CD14-positive monocyte (primary cell): ENCODE results near the gene SEMA3E. TPM values are rescaled to one million over a fixed set of nuclear protein-coding genes. Genes with fewer than 3 reads are reported as not detected.
"Not testable (repeated sequence)": the region's sequence is repeated elsewhere in the genome, so short reads cannot be mapped to it uniquely, and the experiment has no call there.

Experiments
- DNase-seq, 3 donors: peaks; one replicate each; pipeline ENCODE4 v3.0.0-alpha.2; 2011 to 2022
- H2AFZ ChIP-seq: 2 replicates; pipeline ENCODE4 v1.6.0; 2012; ENCODE audit warnings: mild to moderate bottlenecking, low read depth, low read length, inconsistent platforms; ENCODE audit not compliant: insufficient read depth, poor library complexity, severe bottlenecking
- H3K27ac ChIP-seq, 2 donors: 1 replicate in 1 of 2; 2 replicates in 1 of 2; pipeline ENCODE4 v1.5.1; 2012 to 2013; ENCODE audit warnings: low read length in 2 of 2, control low read depth in 1 of 2, inconsistent platforms in 1 of 2, low read depth in 1 of 2, mild to moderate bottlenecking in 1 of 2
- H3K27me3 ChIP-seq, 2 donors: one replicate each; pipeline versions ENCODE4 v1.6.0 to v1.6.1; 2011 to 2013; ENCODE audit warnings: low read length in 2 of 2; ENCODE audit not compliant: control insufficient read depth in 2 of 2, insufficient read depth in 2 of 2
- H3K36me3 ChIP-seq, 2 donors: replicated peaks in 1 of 2; 1 replicate in 1 of 2; 2 replicates in 1 of 2; pipeline versions ENCODE4 v1.5.1 to v1.6.1; 2012 to 2013; ENCODE audit warnings: low read length in 2 of 2, control low read depth in 1 of 2, inconsistent platforms in 1 of 2, mild to moderate bottlenecking in 1 of 2; ENCODE audit not compliant: insufficient read depth in 2 of 2, control insufficient read depth in 1 of 2
- H3K4me1 ChIP-seq, 2 donors: 1 replicate in 1 of 2; 2 replicates in 1 of 2; pipeline versions ENCODE4 v1.5.1 to v1.6.1; 2012 to 2013; ENCODE audit warnings: low read length in 2 of 2, control low read depth in 1 of 2, inconsistent platforms in 1 of 2, mild to moderate bottlenecking in 1 of 2, moderate library complexity in 1 of 2; ENCODE audit not compliant: insufficient read depth in 2 of 2, control insufficient read depth in 1 of 2
- H3K4me2 ChIP-seq: replicated peaks from 2 replicates; pipeline ENCODE3; 2012; ENCODE audit warnings: low read length, moderate library complexity, mild to moderate bottlenecking; ENCODE audit not compliant: poor library complexity, severe bottlenecking; ENCODE audit errors: extremely low read depth
- H3K4me3 ChIP-seq, 3 experiments: fragments of 200-600 bp in 1 of 3; sonication (generic) in 1 of 3; replicated peaks in 1 of 3; 1 replicate in 2 of 3; 2 replicates in 1 of 3; pipeline ENCODE4 v1.5.1; 2011 to 2013; ENCODE audit warnings: low read length in 3 of 3, mild to moderate bottlenecking in 3 of 3, control low read depth in 2 of 3, low read depth in 2 of 3, inconsistent platforms in 1 of 3, moderate library complexity in 1 of 3
- H3K79me2 ChIP-seq: 2 replicates; pipeline ENCODE4 v1.6.0; 2012; ENCODE audit warnings: mild to moderate bottlenecking, control low read depth, inconsistent platforms, low read length, moderate library complexity; ENCODE audit not compliant: insufficient read depth
- H3K9ac ChIP-seq: 2 replicates; pipeline ENCODE4 v1.6.0; 2017; ENCODE audit warnings: low read length, mild to moderate bottlenecking; ENCODE audit not compliant: insufficient read depth, poor library complexity, severe bottlenecking
- H3K9me3 ChIP-seq, 2 donors: replicated peaks in 1 of 2; 1 replicate in 1 of 2; 2 replicates in 1 of 2; pipeline versions ENCODE4 v1.5.1 to v1.6.1; 2012 to 2013; ENCODE audit warnings: low read length in 2 of 2, control low read depth in 1 of 2; ENCODE audit not compliant: control insufficient read depth in 1 of 2, insufficient read depth in 1 of 2
- H4K20me1 ChIP-seq: 2 replicates; pipeline ENCODE4 v1.6.0; 2012; ENCODE audit warnings: mild to moderate bottlenecking, low read length, control low read depth, moderate library complexity; ENCODE audit not compliant: insufficient read depth
- H3K27ac Mint-ChIP-seq, 7 donors: one replicate each; pipeline ENCODE4 v1.8.0; 2020; ENCODE audit warnings: mild to moderate bottlenecking in 7 of 7, mixed read lengths in 7 of 7, moderate library complexity in 6 of 7, inconsistent platforms in 2 of 7
- H3K27me3 Mint-ChIP-seq, 3 donors: one replicate each; pipeline ENCODE4 v1.8.0; 2021 to 2022; ENCODE audit warnings: low read depth in 3 of 3, mild to moderate bottlenecking in 3 of 3, mixed read lengths in 3 of 3, moderate library complexity in 3 of 3, inconsistent platforms in 1 of 3
- H3K36me3 Mint-ChIP-seq, 2 donors: one replicate each; pipeline ENCODE4 v1.8.0; 2020; ENCODE audit warnings: mixed read lengths in 2 of 2, inconsistent platforms in 1 of 2, mild to moderate bottlenecking in 1 of 2
- H3K4me1 Mint-ChIP-seq: one replicate; pipeline ENCODE4 v1.8.0; 2020; ENCODE audit warnings: mild to moderate bottlenecking, mixed read lengths
- H3K4me3 Mint-ChIP-seq, 2 donors: one replicate each; pipeline ENCODE4 v1.8.0; 2020; ENCODE audit warnings: mild to moderate bottlenecking in 2 of 2, mixed read lengths in 2 of 2, moderate library complexity in 1 of 2
- H3K9me3 Mint-ChIP-seq, 7 donors: one replicate each; pipeline ENCODE4 v1.8.0; 2020 to 2022; ENCODE audit warnings: mixed read lengths in 7 of 7, mild to moderate bottlenecking in 6 of 7, moderate library complexity in 6 of 7, inconsistent platforms in 2 of 7
- CTCF ChIP-seq: fragments of 200-600 bp; IDR thresholded peaks from one replicate; pipeline ENCODE4 v1.8.0; 2022; ENCODE audit warnings: antibody characterized with exemption, mild to moderate bottlenecking
- WGBS: methylation state at CpG from one replicate; pipeline ENCODE4 v1.1.5; 2013; ENCODE audit warnings: missing lambda C conversion rate; ENCODE audit not compliant: insufficient coverage; 5-methylcytosine and 5-hydroxymethylcytosine counted together
- intact Hi-C, 2 donors: fragments of 100-400 bp; cut with micrococcal nuclease; formaldehyde crosslinking; loops; one replicate each; pipeline versions ENCODE4 v1.15.0 to v1.15.1; 2023
- polyA plus RNA-seq, 3 donors: library from polyadenylated mRNA; depleted of rRNA in 1 of 3; unstranded in 2 of 3; stranded (reverse) in 1 of 3; fragments of 300-500 nt in 2 of 3; fragments of >200 nt in 1 of 3; fragmentation: Illumina TruSeq in 2 of 3; gene quantifications; 1 replicate in 2 of 3; 2 replicates in 1 of 3; pipeline ENCODE4 v1.2.3, GENCODE V29; 2012 to 2021

SEMA3E gene
- polyA plus RNA-seq, 3 donors, result not detected

DNA sequence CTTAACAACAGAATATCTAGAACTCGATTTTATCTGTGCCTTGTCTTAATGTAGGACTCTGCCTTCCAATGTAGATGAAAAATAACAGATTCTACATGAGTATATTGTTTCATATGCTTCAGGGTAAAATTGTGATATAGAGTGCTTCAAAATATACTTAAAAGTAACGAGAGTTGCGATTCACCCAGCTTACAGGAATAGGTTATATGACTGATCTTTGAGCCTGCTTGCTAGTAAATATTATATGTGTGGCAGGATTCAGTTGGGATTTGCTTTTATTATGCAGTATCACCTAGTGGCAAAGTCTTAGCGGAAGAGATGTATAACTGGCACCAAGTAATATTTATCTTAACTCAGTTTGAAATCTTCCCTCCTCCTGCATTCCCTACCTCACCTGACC is 183.3 kb downstream of the SEMA3E start:
- Mint-ChIP-seq H3K9me3 (peaks cover 5 to 11% (median 7%) of the 10 kb centered on the region in 7 donors), H3K4me1 (no peaks in the 10 kb centered on the region), H3K36me3 (no peaks in the 10 kb centered on the region)

DNA sequence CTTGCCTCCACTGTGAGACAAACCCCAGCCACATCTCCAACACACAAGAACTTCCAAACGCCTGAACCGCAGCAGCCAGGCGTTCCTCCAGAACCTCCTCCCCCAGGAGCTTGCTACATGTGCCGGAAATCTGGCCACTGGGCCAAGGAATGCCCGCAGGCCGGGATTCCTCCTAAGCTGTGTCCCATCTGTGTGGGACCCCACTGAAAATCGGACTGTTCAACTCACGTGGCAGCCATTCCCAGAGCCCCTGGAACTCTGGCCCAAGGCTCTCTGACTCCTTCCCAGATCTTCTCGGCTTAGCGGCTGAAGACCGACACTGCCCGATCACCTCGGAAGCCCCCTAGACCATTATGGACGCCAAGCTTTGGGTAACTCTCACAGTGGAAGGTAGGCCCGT is 187.1 kb downstream of the SEMA3E start:
- H3K4me1 Mint-ChIP-seq, H3K27me3 ChIP-seq, intact Hi-C loops, DNase-seq, H2AFZ ChIP-seq, H3K36me3 ChIP-seq, H3K4me1 ChIP-seq, H3K27me3 Mint-ChIP-seq, H3K27ac ChIP-seq, H4K20me1 ChIP-seq, H3K79me2 ChIP-seq, H3K9me3 ChIP-seq, H3K4me2 ChIP-seq, H3K36me3 Mint-ChIP-seq, H3K4me3 Mint-ChIP-seq, H3K9ac ChIP-seq, H3K27ac Mint-ChIP-seq, H3K4me3 ChIP-seq: not testable (repeated sequence)
- peaks cover 5 to 16% (median 7%) of the 10 kb centered on the region in 7 donors for H3K9me3 Mint-ChIP-seq
- WGBS, result 93% methylated on average over 5 of the region's 15 CpGs

More for the DNA sequence above, 183.3 kb downstream of the SEMA3E start:
- Mint-ChIP-seq H3K27ac (no peak overlapping the region), H3K27me3 (peaks cover 0 to 3% (median 1%) of the 10 kb centered on the region in 3 donors), H3K4me3 (no peak overlapping the region)
- Histone ChIP-seq H3K9me3 (no peaks in the 10 kb centered on the region), H3K27me3 (no peaks in the 10 kb centered on the region), H2AFZ (no peak overlapping the region), H3K36me3 (no peaks in the 10 kb centered on the region), H3K4me1 (no peaks in the 10 kb centered on the region), H3K27ac (no peak overlapping the region), H3K9ac (no peak overlapping the region), H3K79me2 (no peaks in the 10 kb centered on the region), H4K20me1 (no peaks in the 10 kb centered on the region), H3K4me2 (no peak overlapping the region), H3K4me3 (no peak overlapping the region)
- WGBS, result no CpG with 5 or more reads among the region's 4 CpGs
- no peak for TF ChIP-seq CTCF
- intact Hi-C loops, result no loop called here
- no peak for DNase-seq

DNA sequence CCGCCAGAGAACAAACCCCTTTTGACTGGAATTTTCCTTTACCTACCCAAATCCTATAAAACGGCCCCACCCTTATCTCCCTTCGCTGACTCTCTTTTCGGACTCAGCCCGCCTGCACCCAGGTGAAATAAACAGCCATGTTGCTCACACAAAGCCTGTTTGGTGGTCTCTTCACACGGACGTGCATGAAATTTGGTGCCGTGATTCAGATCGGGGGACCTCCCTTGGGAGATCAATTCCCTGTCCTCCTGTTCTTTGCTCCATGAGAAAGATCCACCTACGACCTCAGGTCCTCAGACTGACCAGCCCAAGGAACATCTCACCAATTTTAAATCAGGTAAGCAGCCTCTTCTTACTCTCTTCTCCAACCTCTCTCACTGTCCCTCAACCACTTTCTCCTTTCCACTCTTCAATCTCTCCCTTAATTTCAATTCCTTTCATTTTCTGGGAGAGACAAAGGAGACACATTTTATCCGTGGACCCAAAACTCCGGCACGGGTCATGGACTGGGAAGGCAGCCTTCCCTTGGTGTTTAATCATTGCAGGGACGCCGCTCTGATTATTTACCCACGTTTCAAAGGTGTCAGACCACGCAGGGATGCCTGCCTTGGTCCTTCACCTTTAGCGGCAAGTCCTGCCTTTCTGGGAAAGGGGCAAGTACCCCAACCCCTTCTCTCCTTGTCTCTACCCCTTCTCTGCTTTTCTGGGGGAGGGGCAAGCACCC is 188.8 kb downstream of the SEMA3E start:
- H3K4me2 ChIP-seq, H3K4me3 ChIP-seq, H2AFZ ChIP-seq, H3K27me3 ChIP-seq, H3K27ac Mint-ChIP-seq, H3K79me2 ChIP-seq, H3K27me3 Mint-ChIP-seq, H3K9me3 ChIP-seq, H3K9ac ChIP-seq, H3K4me1 Mint-ChIP-seq, H3K36me3 ChIP-seq, H3K27ac ChIP-seq, H4K20me1 ChIP-seq, H3K4me3 Mint-ChIP-seq, H3K36me3 Mint-ChIP-seq, DNase-seq, H3K4me1 ChIP-seq, intact Hi-C loops: not testable (repeated sequence)
- 79% methylated on average over 8 of the region's 18 CpGs for WGBS
- H3K9me3 Mint-ChIP-seq, result peaks cover 5 to 16% (median 7%) of the 10 kb centered on the region in 7 donors
